Activated naive CD4-positive, alpha-beta T cell treated with anti-CD3 and anti-CD28 coated beads for 36 hours (primary cell): ENCODE measurements around the gene DCC. TPM values are rescaled to one million over a fixed set of nuclear protein-coding genes. Genes with fewer than 3 reads are reported as not detected.

ENCODE experiments used
- CTCF ChIA-PET: fragments of 350-600 bp; sonication (Branson Sonifier 250); formaldehyde crosslinking; loops from one replicate; lab custom pipeline; 2021; ENCODE audit warnings: antibody characterized with exemption; lab: Charles Lee
- DNase-seq: peaks from one replicate; pipeline ENCODE4 v3.0.0-alpha.2; 2020
- H3K27ac Mint-ChIP-seq: one replicate; pipeline ENCODE4 v1.8.0; 2021; ENCODE audit warnings: mild to moderate bottlenecking, mixed read lengths
- H3K27me3 Mint-ChIP-seq: one replicate; pipeline ENCODE4 v1.8.0; 2021; ENCODE audit warnings: low read depth, mixed read lengths
- H3K36me3 Mint-ChIP-seq: one replicate; pipeline ENCODE4 v1.8.0; 2021; ENCODE audit warnings: low read depth, mixed read lengths
- H3K4me1 Mint-ChIP-seq: one replicate; pipeline ENCODE4 v1.8.0; 2021; ENCODE audit warnings: low read depth, mixed read lengths
- H3K4me3 Mint-ChIP-seq: one replicate; pipeline ENCODE4 v1.8.0; 2021; ENCODE audit warnings: mild to moderate bottlenecking, moderate library complexity, mixed read lengths
- H3K9me3 Mint-ChIP-seq: one replicate; pipeline ENCODE4 v1.8.0; 2021; ENCODE audit warnings: mixed read lengths
- intact Hi-C: fragments of 100-400 bp; cut with micrococcal nuclease; formaldehyde crosslinking; loops from one replicate; pipeline ENCODE4 v1.15.1; 2023
- total RNA-seq, 2 experiments: library from RNA; stranded (reverse); gene quantifications; one replicate each; pipeline ENCODE4 v1.2.3, GENCODE V29; 2021

DCC gene
- total RNA-seq, 2 experiments from 2014 or later: not detected

GRCh38 chr18:53322163-53322562, 982.2 kb downstream of the DCC start:
- CTCF ChIA-PET: no interaction called here
- Mint-ChIP-seq H3K36me3 (no peaks in the 10 kb centered on the region), H3K27me3 (no peaks in the 10 kb centered on the region), H3K4me1 (no peaks in the 10 kb centered on the region), H3K4me3 (no peak overlapping the region), H3K9me3 (peaks cover 6% of the 10 kb centered on the region), H3K27ac (no peak overlapping the region)
- intact Hi-C loops: no loop called here
- DNase-seq: no peak

- CTCF ChIA-PET: no interaction called here
- Mint-ChIP-seq H3K27me3 (no peaks in the 10 kb centered on the region), H3K9me3 (peaks cover 1% of the 10 kb centered on the region), H3K27ac (no peak overlapping the region), H3K36me3 (no peaks in the 10 kb centered on the region), H3K4me3 (no peak overlapping the region), H3K4me1 (no peaks in the 10 kb centered on the region)
- no peak for DNase-seq
- intact Hi-C loops: no loop called here
Measured at GRCh38 chr18:53324353-53324752, 984.4 kb downstream of the DCC start.

- Mint-ChIP-seq H3K27me3 (no peaks in the 10 kb centered on the region), H3K4me3 (no peak overlapping the region), H3K4me1 (no peaks in the 10 kb centered on the region), H3K9me3 (peaks cover 3% of the 10 kb centered on the region), H3K27ac (no peak overlapping the region), H3K36me3 (no peaks in the 10 kb centered on the region)
- intact Hi-C loops: no loop called here
- CTCF ChIA-PET: no interaction called here
- no peak for DNase-seq
Measured at GRCh38 chr18:53360501-53361443, 1020.8 kb downstream of the DCC start.

- no peaks in the 10 kb centered on the region for H3K36me3 Mint-ChIP-seq
- CTCF ChIA-PET: no interaction called here
- H3K4me3 Mint-ChIP-seq: no peak overlapping the region
- no peaks in the 10 kb centered on the region for H3K27me3 Mint-ChIP-seq
- intact Hi-C loops: no loop called here
- no peak for DNase-seq
- H3K27ac Mint-ChIP-seq: no peak overlapping the region
- no peaks in the 10 kb centered on the region for H3K4me1 Mint-ChIP-seq
- H3K9me3 Mint-ChIP-seq: peaks cover 3% of the 10 kb centered on the region
Measured at GRCh38 chr18:53375621-53376020, 1035.6 kb downstream of the DCC start.

- no peaks in the 10 kb centered on the region for H3K36me3 Mint-ChIP-seq
- peaks cover 6% of the 10 kb centered on the region for H3K9me3 Mint-ChIP-seq
- H3K4me3 Mint-ChIP-seq: no peak overlapping the region
- H3K27me3 Mint-ChIP-seq: no peaks in the 10 kb centered on the region
- CTCF ChIA-PET: no interaction called here
- intact Hi-C loops: no loop called here
- H3K27ac Mint-ChIP-seq: no peak overlapping the region
- no peak for DNase-seq
- no peaks in the 10 kb centered on the region for H3K4me1 Mint-ChIP-seq
Measured at GRCh38 chr18:53380063-53380639, 1040.2 kb downstream of the DCC start.

- no peaks in the 10 kb centered on the region for H3K36me3 Mint-ChIP-seq
- DNase-seq: no peak
- peaks cover 3% of the 10 kb centered on the region for H3K9me3 Mint-ChIP-seq
- no peak overlapping the region for H3K4me3 Mint-ChIP-seq
- intact Hi-C loops: no loop called here
- no peaks in the 10 kb centered on the region for H3K4me1 Mint-ChIP-seq
- no peaks in the 10 kb centered on the region for H3K27me3 Mint-ChIP-seq
- CTCF ChIA-PET: no interaction called here
- no peak overlapping the region for H3K27ac Mint-ChIP-seq
Measured at GRCh38 chr18:53382870-53383269, 1042.9 kb downstream of the DCC start.

GRCh38 chr18:53385889-53386288, 1045.9 kb downstream of the DCC start:
- CTCF ChIA-PET: no interaction called here
- no peaks in the 10 kb centered on the region for H3K4me1 Mint-ChIP-seq
- no peak overlapping the region for H3K4me3 Mint-ChIP-seq
- DNase-seq: no peak
- H3K27me3 Mint-ChIP-seq: no peaks in the 10 kb centered on the region
- no peak overlapping the region for H3K27ac Mint-ChIP-seq
- intact Hi-C loops: no loop called here
- H3K36me3 Mint-ChIP-seq: no peaks in the 10 kb centered on the region
- H3K9me3 Mint-ChIP-seq: peaks cover 3% of the 10 kb centered on the region

GRCh38 chr18:53387581-53387980, 1047.6 kb downstream of the DCC start:
- Mint-ChIP-seq H3K9me3 (no peaks in the 10 kb centered on the region), H3K27ac (no peak overlapping the region), H3K27me3 (no peaks in the 10 kb centered on the region), H3K4me3 (no peak overlapping the region), H3K4me1 (no peaks in the 10 kb centered on the region), H3K36me3 (no peaks in the 10 kb centered on the region)
- intact Hi-C loops: no loop called here
- DNase-seq: no peak
- CTCF ChIA-PET: no interaction called here

GRCh38 chr18:53402670-53403069, 1062.7 kb downstream of the DCC start:
- no peak for DNase-seq
- H3K4me3 Mint-ChIP-seq: no peak overlapping the region
- no peaks in the 10 kb centered on the region for H3K27me3 Mint-ChIP-seq
- H3K4me1 Mint-ChIP-seq: no peaks in the 10 kb centered on the region
- H3K36me3 Mint-ChIP-seq: no peaks in the 10 kb centered on the region
- H3K9me3 Mint-ChIP-seq: no peaks in the 10 kb centered on the region
- CTCF ChIA-PET: interaction anchor here (0.7 kb wide), 1 partner anchor 70 kb away, joined by 4 read pairs; no protein-coding TSS in a partner anchor
- intact Hi-C loops: no loop called here
- H3K27ac Mint-ChIP-seq: no peak overlapping the region

- no peak overlapping the region for H3K4me3 Mint-ChIP-seq
- H3K27me3 Mint-ChIP-seq: no peaks in the 10 kb centered on the region
- H3K36me3 Mint-ChIP-seq: no peaks in the 10 kb centered on the region
- intact Hi-C loops: no loop called here
- DNase-seq: no peak
- CTCF ChIA-PET: no interaction called here
- no peaks in the 10 kb centered on the region for H3K4me1 Mint-ChIP-seq
- H3K27ac Mint-ChIP-seq: no peak overlapping the region
- H3K9me3 Mint-ChIP-seq: no peaks in the 10 kb centered on the region
Measured at GRCh38 chr18:53408271-53408670, 1068.3 kb downstream of the DCC start.

- CTCF ChIA-PET: no interaction called here
- H3K27me3 Mint-ChIP-seq: no peaks in the 10 kb centered on the region
- H3K36me3 Mint-ChIP-seq: no peaks in the 10 kb centered on the region
- no peak for DNase-seq
- intact Hi-C loops: no loop called here
- no peaks in the 10 kb centered on the region for H3K4me1 Mint-ChIP-seq
- no peaks in the 10 kb centered on the region for H3K9me3 Mint-ChIP-seq
- H3K27ac Mint-ChIP-seq: no peak overlapping the region
- H3K4me3 Mint-ChIP-seq: no peak overlapping the region
Measured at GRCh38 chr18:53411511-53411910, 1071.5 kb downstream of the DCC start.

- CTCF ChIA-PET: no interaction called here
- no peak overlapping the region for H3K27ac Mint-ChIP-seq
- no peak overlapping the region for H3K4me3 Mint-ChIP-seq
- no peak for DNase-seq
- H3K27me3 Mint-ChIP-seq: no peaks in the 10 kb centered on the region
- intact Hi-C loops: no loop called here
- H3K9me3 Mint-ChIP-seq: no peaks in the 10 kb centered on the region
- H3K36me3 Mint-ChIP-seq: no peaks in the 10 kb centered on the region
- H3K4me1 Mint-ChIP-seq: no peaks in the 10 kb centered on the region
Measured at GRCh38 chr18:53417003-53417402, 1077.0 kb downstream of the DCC start.

GRCh38 chr18:53421869-53422268, 1081.9 kb downstream of the DCC start:
- H3K27me3 Mint-ChIP-seq: no peaks in the 10 kb centered on the region
- CTCF ChIA-PET: no interaction called here
- no peaks in the 10 kb centered on the region for H3K9me3 Mint-ChIP-seq
- intact Hi-C loops: no loop called here
- H3K4me3 Mint-ChIP-seq: no peak overlapping the region
- no peaks in the 10 kb centered on the region for H3K4me1 Mint-ChIP-seq
- H3K27ac Mint-ChIP-seq: no peak overlapping the region
- DNase-seq: no peak
- H3K36me3 Mint-ChIP-seq: no peaks in the 10 kb centered on the region
